Fibroblast of villous mesenchyme (primary cell): ENCODE measurements around the gene CD14. TPM values are rescaled to one million over a fixed set of nuclear protein-coding genes. Genes with fewer than 3 reads are reported as not detected.

ENCODE experiments used
- DNase-seq: peaks from one replicate; pipeline ENCODE4 v3.0.0-alpha.2; 2010; ENCODE audit warnings: low read depth
- H3K4me3 ChIP-seq: 2 replicates; pipeline ENCODE4 v1.5.1; 2011; ENCODE audit warnings: low read depth, mild to moderate bottlenecking, low read length
- total RNA-seq: library from RNA; depleted of rRNA; stranded (reverse); fragments of >200 nt; gene quantifications from 2 replicates; pipeline ENCODE4 v1.2.3, GENCODE V29; 2012
- TF ChIP-seq, protein P1 (sequence below): IDR thresholded peaks from 2 replicates; pipeline ENCODE4 v1.5.1; 2012; ENCODE audit warnings: low read depth, mild to moderate bottlenecking, low read length; ENCODE audit not compliant: insufficient read depth

Gene CD14
- total RNA-seq, 1 donor = 2.2 TPM

DNA sequence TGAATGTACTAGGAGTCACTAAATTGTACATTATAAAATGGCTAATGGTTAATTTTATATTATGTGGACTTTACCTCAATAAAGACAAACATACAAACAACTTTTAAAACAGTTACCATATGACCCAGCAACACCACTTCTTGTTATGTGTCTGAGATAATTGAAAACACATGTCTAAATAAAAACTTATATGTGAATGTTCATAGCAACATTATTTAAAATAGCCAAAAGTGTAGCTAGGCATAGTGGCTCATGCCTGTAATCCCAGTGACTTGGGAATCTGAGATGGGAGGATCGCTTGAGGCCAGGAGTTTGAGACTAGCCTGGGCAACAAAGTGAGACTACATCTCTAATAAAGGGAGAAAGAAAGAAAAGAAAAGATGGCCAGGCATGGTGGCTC is 45.5 kb downstream of the CD14 start:
- TF ChIP-seq, protein P1, sequence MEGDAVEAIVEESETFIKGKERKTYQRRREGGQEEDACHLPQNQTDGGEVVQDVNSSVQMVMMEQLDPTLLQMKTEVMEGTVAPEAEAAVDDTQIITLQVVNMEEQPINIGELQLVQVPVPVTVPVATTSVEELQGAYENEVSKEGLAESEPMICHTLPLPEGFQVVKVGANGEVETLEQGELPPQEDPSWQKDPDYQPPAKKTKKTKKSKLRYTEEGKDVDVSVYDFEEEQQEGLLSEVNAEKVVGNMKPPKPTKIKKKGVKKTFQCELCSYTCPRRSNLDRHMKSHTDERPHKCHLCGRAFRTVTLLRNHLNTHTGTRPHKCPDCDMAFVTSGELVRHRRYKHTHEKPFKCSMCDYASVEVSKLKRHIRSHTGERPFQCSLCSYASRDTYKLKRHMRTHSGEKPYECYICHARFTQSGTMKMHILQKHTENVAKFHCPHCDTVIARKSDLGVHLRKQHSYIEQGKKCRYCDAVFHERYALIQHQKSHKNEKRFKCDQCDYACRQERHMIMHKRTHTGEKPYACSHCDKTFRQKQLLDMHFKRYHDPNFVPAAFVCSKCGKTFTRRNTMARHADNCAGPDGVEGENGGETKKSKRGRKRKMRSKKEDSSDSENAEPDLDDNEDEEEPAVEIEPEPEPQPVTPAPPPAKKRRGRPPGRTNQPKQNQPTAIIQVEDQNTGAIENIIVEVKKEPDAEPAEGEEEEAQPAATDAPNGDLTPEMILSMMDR = no peak
- H3K4me3 ChIP-seq = no peak overlapping the region
- DNase-seq = peak; percentile 21

Other genes with a start within 250 kb of the CD14 start
- gene ANKHD1, start 231.3 kb downstream of the CD14 start, total RNA-seq = 64.8 and 66.0 TPM in 2 replicates
- gene EIF4EBP3, start 85.5 kb downstream of the CD14 start, total RNA-seq = 0.32 and 0.86 TPM in 2 replicates
- 40.6 and 53.1 TPM in 2 replicates for gene SRA1, start 75.7 kb downstream of the CD14 start, total RNA-seq
- gene APBB3, start 68.6 kb downstream of the CD14 start, total RNA-seq = 11.9 and 14.7 TPM in 2 replicates
- 11.9 and 13.8 TPM in 2 replicates for gene SLC35A4, start 68.3 kb downstream of the CD14 start, total RNA-seq
- 7.7 and 8.6 TPM in 2 replicates for gene TMCO6, start 6.3 kb upstream of the CD14 start, total RNA-seq
- 36.7 and 39.7 TPM in 2 replicates for gene NDUFA2, start 14.5 kb upstream of the CD14 start, total RNA-seq
- gene IK, start 14.7 kb upstream of the CD14 start, total RNA-seq = 65.6 and 71.2 TPM in 2 replicates
- gene WDR55, start 31.7 kb upstream of the CD14 start, total RNA-seq = 30.9 and 41.5 TPM in 2 replicates
- gene DND1, start 40.4 kb upstream of the CD14 start, total RNA-seq = 0.32 TPM in 1 of 2 replicates, not detected in the other
- 52.2 and 56.4 TPM in 2 replicates for gene HARS1, start 58.2 kb upstream of the CD14 start, total RNA-seq
- 29.6 and 32.0 TPM in 2 replicates for gene HARS2, start 58.3 kb upstream of the CD14 start, total RNA-seq
- 35.1 and 47.1 TPM in 2 replicates for gene ZMAT2, start 67.3 kb upstream of the CD14 start, total RNA-seq
- under 0.01 TPM in 1 of 2 replicates, not detected in the other for gene PCDHA1, start 153.0 kb upstream of the CD14 start, total RNA-seq
- under 0.01 TPM in 2 replicates for gene PCDHA2, start 161.7 kb upstream of the CD14 start, total RNA-seq
- gene PCDHA3, start 167.9 kb upstream of the CD14 start, total RNA-seq = under 0.01 and 0.32 TPM in 2 replicates
- gene PCDHA4, start 173.9 kb upstream of the CD14 start, total RNA-seq = 0.32 and 0.43 TPM in 2 replicates
- under 0.01 TPM in 2 replicates for gene PCDHA5, start 188.4 kb upstream of the CD14 start, total RNA-seq
- gene PCDHA6, start 194.8 kb upstream of the CD14 start, total RNA-seq = under 0.01 and 0.43 TPM in 2 replicates
- gene PCDHA7, start 201.1 kb upstream of the CD14 start, total RNA-seq = 0.32 and 0.86 TPM in 2 replicates
- gene PCDHA8, start 208.0 kb upstream of the CD14 start, total RNA-seq = under 0.01 TPM in 2 replicates
- under 0.01 TPM in 2 replicates for gene PCDHA9, start 215.2 kb upstream of the CD14 start, total RNA-seq
- gene PCDHA10, start 222.7 kb upstream of the CD14 start, total RNA-seq = under 0.01 TPM in 2 replicates
- under 0.01 TPM in 2 replicates for gene PCDHA11, start 235.8 kb upstream of the CD14 start, total RNA-seq
- gene PCDHA12, start 242.1 kb upstream of the CD14 start, total RNA-seq = under 0.01 TPM in 2 replicates
- gene PCDHA13, start 248.9 kb upstream of the CD14 start, total RNA-seq = under 0.01 TPM in 2 replicates